Tibial artery (tissue), 4 donors: ENCODE measurements around the gene NTN5.
"Not testable (repeated sequence)": the region's sequence is repeated elsewhere in the genome, so short reads cannot be mapped to it uniquely, and the experiment has no call there.

ENCODE experiments used
- DNase-seq, 2 donors: peaks; one replicate each; pipeline ENCODE4 v3.0.0-alpha.2; 2019
- H3K27ac ChIP-seq, 2 donors: fragments of 200-600 bp; sonication (generic) in 1 of 2; 1 replicate in 1 of 2; 2 replicates in 1 of 2; pipeline ENCODE4 v1.5.1; 2018 to 2019; ENCODE audit warnings: mild to moderate bottlenecking in 1 of 2
- H3K27me3 ChIP-seq, 2 donors: fragments of 200-600 bp; sonication (generic) in 1 of 2; one replicate each; pipeline versions ENCODE4 v1.5.1 to v1.6.0; 2016 to 2019
- H3K36me3 ChIP-seq, 3 donors: fragments of 200-600 bp; sonication (generic) in 2 of 3; one replicate each; pipeline ENCODE4 v1.5.1; 2016 to 2019; ENCODE audit warnings: mild to moderate bottlenecking in 2 of 3
- H3K4me1 ChIP-seq, 4 donors: fragments of 200-600 bp; sonication (generic) in 2 of 4; 1 replicate in 3 of 4; 2 replicates in 1 of 4; pipeline ENCODE4 v1.5.1; 2016 to 2019
- H3K4me3 ChIP-seq, 2 donors: fragments of 200-600 bp; sonication (generic) in 1 of 2; 1 replicate in 1 of 2; 2 replicates in 1 of 2; pipeline ENCODE4 v1.5.1; 2018 to 2019; ENCODE audit warnings: mild to moderate bottlenecking in 2 of 2
- H3K9me3 ChIP-seq, 3 donors: fragments of 200-600 bp; sonication (generic) in 1 of 3; one replicate each; pipeline ENCODE4 v1.5.1; 2016 to 2019
- intact Hi-C: fragments of 100-400 bp; cut with DNase I; formaldehyde crosslinking; loops from one replicate; pipeline ENCODE4 v1.15.0; 2023; ENCODE audit warnings: low total_unique reads
- TF ChIP-seq, protein P1 (sequence below), 2 experiments: fragments of 200-600 bp in 1 of 2; fragments of 450-650 bp in 1 of 2; IDR thresholded peaks; one replicate each; pipeline ENCODE4 v1.5.1; 2017 to 2019; ENCODE audit warnings: antibody characterized with exemption in 2 of 2, mild to moderate bottlenecking in 1 of 2, moderate library complexity in 1 of 2

NTN5 gene

DNA sequence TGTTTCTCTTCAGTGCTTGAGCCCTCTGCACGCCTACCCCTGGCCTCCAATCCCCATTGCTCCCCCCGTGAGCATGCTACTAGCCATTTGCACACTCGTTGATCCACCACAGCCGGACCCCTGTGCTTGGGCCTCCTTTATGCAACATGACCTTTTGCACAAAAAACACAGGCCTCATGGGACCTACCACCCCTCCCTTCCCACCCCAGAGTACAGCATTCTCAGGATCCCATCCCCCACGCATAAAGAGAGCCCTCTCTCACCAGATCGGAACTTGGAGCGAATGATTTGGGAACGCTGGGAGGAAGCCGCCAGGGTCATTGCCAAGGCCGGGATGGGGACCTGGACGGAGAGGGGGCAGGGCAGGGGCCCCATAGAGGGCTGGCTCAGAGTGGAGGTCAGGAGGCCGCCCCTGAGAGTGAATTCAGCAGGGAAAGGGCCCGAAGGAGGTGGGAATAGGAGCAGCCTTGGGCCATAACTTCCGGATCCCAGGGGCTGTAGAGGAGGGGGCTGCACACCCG is 46.0 kb upstream of the NTN5 start:
- Histone ChIP-seq H3K4me3 (no peak overlapping the region), H3K36me3 (no peaks in the 10 kb centered on the region), H3K27me3 (no peaks in the 10 kb centered on the region), H3K9me3 (no peaks in the 10 kb centered on the region), H3K4me1 (peaks cover 4 to 54% (median 40%) of the 10 kb centered on the region in 4 donors), H3K27ac (no peak overlapping the region)
- intact Hi-C loops = no loop called here
- TF ChIP-seq, protein P1, sequence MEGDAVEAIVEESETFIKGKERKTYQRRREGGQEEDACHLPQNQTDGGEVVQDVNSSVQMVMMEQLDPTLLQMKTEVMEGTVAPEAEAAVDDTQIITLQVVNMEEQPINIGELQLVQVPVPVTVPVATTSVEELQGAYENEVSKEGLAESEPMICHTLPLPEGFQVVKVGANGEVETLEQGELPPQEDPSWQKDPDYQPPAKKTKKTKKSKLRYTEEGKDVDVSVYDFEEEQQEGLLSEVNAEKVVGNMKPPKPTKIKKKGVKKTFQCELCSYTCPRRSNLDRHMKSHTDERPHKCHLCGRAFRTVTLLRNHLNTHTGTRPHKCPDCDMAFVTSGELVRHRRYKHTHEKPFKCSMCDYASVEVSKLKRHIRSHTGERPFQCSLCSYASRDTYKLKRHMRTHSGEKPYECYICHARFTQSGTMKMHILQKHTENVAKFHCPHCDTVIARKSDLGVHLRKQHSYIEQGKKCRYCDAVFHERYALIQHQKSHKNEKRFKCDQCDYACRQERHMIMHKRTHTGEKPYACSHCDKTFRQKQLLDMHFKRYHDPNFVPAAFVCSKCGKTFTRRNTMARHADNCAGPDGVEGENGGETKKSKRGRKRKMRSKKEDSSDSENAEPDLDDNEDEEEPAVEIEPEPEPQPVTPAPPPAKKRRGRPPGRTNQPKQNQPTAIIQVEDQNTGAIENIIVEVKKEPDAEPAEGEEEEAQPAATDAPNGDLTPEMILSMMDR (IDR thresholded peaks at IDR 0.05) = no peak
- DNase-seq = no peak

DNA sequence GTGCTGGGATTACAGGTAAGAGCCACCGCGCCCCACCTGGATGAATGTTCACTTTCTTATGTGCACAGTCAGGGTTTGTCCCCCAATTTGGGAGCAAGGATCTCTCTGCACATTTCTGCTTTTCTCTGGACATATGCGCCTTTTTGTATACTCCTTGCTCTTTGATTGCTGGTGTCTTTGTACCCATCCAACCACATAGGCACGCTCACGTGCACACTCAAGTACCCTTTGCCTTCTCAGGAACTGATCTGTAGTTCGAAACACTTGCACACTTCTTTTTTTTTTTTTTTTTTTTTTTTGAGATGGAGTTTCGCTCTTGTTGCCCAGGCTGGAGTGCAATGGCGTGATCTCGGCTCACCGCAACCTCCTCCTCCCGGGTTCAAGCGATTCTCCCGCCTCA is 45.3 kb upstream of the NTN5 start:
- intact Hi-C loops, H3K4me3 ChIP-seq, H3K9me3 ChIP-seq, H3K27ac ChIP-seq, DNase-seq, H3K36me3 ChIP-seq, H3K27me3 ChIP-seq: not testable (repeated sequence)
- H3K4me1 ChIP-seq = peaks cover 4 to 60% (median 46%) of the 10 kb centered on the region in 4 donors

DNA sequence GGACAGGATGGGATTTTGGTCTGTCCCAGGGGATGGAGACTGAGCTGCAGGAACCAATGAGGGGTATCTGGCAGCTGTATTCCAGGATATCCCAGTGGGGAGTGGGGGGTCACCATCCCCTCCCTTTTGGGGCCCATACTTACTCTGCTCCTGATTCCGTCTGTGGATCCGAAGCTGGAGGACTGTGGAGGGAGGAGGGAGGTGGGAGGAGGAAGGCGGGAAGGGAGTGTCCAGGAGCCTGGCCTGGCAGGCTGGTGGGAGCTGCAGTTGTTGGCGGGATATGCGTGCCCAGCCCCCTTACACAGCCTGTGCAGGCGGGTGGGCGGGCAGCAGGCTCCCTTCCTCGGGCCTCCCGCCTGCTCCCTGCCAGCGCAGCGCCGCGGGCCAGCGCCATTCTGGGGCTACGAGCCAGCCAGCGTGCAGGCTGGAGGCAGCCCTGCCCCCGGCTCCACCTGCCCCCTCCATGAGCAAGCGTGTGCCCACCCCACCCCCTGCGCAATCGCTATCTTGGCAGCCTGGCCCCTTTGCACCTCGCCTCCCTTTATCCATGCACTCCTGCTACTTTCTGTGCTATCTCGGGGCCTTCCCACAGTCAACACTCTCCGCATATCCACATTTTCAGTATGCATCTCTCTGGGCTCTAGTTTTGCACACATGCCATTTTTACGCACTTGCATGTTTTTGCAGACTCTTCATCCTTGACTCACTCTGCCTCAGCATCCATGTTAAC is 43.9 kb upstream of the NTN5 start:
- peak overlapping the region; percentile 74 to 82 for H3K27ac ChIP-seq
- H3K4me3 ChIP-seq = peak overlapping the region; percentile 19 to 49
- intact Hi-C loops = no loop called here
- no peaks in the 10 kb centered on the region for H3K27me3 ChIP-seq
- TF ChIP-seq, protein P1 (IDR thresholded peaks at IDR 0.05) = no peak
- no peaks in the 10 kb centered on the region for H3K9me3 ChIP-seq
- no peaks in the 10 kb centered on the region for H3K36me3 ChIP-seq
- H3K4me1 ChIP-seq = peaks cover 4 to 61% (median 50%) of the 10 kb centered on the region in 4 donors
- peak in 1 of 2 donors; percentile 83 for DNase-seq

DNA sequence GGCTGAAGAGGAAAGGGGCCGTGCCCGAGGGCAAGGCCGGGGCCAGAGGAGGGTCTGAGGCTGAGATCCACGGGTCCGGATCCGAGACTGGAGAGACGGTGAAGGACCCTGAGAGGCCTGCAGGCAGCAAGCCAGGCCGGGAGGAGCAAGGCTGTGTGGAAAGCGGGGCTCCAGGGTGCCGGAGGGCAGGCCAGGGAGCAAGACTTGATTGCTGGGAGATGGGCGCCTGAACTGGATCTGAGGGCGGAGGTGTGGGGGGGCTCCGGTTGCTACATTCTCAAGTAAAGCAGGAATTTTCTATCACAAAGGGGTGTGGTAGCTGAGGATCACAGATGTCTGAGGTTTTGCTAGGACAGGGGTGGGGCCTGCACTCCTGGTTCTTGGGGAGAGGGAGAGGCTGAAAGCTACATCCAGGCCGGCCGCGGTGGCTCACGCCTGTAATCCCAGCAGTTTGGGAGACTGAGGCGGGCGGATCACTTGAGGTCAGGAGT is 42.9 kb upstream of the NTN5 start:
- Histone ChIP-seq H3K9me3 (no peaks in the 10 kb centered on the region), H3K36me3 (no peaks in the 10 kb centered on the region), H3K27ac (peak overlapping the region; percentile 74 to 82), H3K27me3 (no peaks in the 10 kb centered on the region), H3K4me3 (peak overlapping the region in 1 of 2 donors; percentile 73), H3K4me1 (peaks cover 4 to 61% (median 49%) of the 10 kb centered on the region in 4 donors)
- TF ChIP-seq, protein P1 (IDR thresholded peaks at IDR 0.05) = no peak
- intact Hi-C loops = no loop called here
- no peak for DNase-seq

DNA sequence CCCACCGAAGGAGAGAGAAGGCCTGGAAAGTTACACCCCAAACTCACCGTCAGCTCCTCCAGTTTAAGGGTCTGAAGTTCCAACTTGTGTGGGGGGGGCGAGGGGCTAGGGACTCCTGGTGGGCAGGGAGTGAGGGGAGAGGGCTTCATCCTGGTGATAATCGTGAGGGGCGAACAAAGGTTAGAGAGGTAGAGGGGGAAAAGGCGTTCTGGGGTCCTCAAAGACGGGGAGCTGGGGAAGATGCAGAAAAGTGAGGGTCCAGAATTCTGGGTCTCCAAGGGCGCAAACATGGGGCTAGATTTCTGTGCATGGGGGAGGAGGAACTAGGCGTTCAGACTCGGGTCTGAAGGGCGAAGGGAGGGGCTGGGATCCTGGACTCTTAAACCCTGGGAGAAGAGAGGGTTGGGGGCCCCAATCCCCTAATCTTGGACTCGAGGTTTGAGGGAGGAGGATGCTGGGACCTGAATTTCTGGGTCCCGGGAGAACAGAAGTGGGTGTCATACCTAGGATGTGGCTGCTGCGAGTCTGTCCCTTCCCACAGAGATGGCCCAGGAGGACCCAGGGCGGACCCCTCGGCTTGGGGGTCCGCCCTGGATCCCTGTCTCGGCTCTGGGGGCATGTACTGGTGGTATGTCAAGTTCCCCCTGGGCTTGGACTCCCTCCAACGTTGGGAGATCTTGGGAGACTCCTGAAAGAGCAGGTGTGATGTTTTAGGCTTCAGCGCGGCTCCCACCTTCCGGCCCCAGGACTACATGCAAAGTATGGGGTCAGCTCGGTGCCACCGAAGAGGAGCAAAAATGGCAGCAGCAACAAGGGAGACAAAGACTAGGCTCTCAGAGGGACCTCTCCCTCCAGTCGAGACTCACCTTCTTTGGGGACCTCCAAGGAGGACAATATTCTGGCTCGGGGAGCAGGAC is 42.2 kb upstream of the NTN5 start:
- H3K4me1 ChIP-seq = peaks cover 4 to 56% (median 47%) of the 10 kb centered on the region in 4 donors
- intact Hi-C loops = no loop called here

More for the DNA sequence above, 42.2 kb upstream of the NTN5 start:
- Histone ChIP-seq H3K36me3 (no peaks in the 10 kb centered on the region), H3K9me3 (no peaks in the 10 kb centered on the region), H3K4me3 (peak overlapping the region; percentile 57 to 73), H3K27ac (peak overlapping the region; percentile 74 to 82), H3K27me3 (no peaks in the 10 kb centered on the region)
- TF ChIP-seq, protein P1 (IDR thresholded peaks at IDR 0.05) = no peak
- no peak for DNase-seq
